Ascending aorta (tissue), 2 donors: ENCODE results near the gene DDX10. TPM values are rescaled to one million over a fixed set of nuclear protein-coding genes. Genes with fewer than 3 reads are reported as not detected.

Experiments
- DNase-seq, 2 donors: peaks; one replicate each; pipeline ENCODE4 v3.0.0-alpha.2; 2019; ENCODE audit warnings: low spot score in 2 of 2
- H3K27ac ChIP-seq, 2 donors: fragments of 200-600 bp; sonication (generic); one replicate each; pipeline ENCODE4 v1.5.1; 2016 to 2017; ENCODE audit warnings: mild to moderate bottlenecking in 1 of 2
- H3K27me3 ChIP-seq: fragments of 200-600 bp; sonication (generic); one replicate; pipeline ENCODE4 v1.5.1; 2017
- H3K36me3 ChIP-seq, 2 donors: fragments of 200-600 bp; sonication (generic); one replicate each; pipeline ENCODE4 v1.5.1; 2016
- H3K4me1 ChIP-seq, 2 donors: fragments of 200-600 bp; sonication (generic); one replicate each; pipeline ENCODE4 v1.5.1; 2016 to 2017; ENCODE audit warnings: mild to moderate bottlenecking in 1 of 2
- H3K4me3 ChIP-seq, 2 donors: fragments of 200-600 bp; sonication (generic); one replicate each; pipeline ENCODE4 v1.5.1; 2016 to 2017; ENCODE audit warnings: mild to moderate bottlenecking in 1 of 2
- H3K9me3 ChIP-seq, 2 donors: fragments of 200-600 bp; sonication (generic); one replicate each; pipeline ENCODE4 v1.5.1; 2016
- intact Hi-C: fragments of 100-400 bp; cut with DNase I; formaldehyde crosslinking; loops from one replicate; pipeline ENCODE4 v1.15.1; 2023
- total RNA-seq: library from RNA; depleted of rRNA; stranded (reverse); fragments of >200 nt; gene quantifications from one replicate; pipeline ENCODE4 v1.1.0, GENCODE V29; 2016
- TF ChIP-seq, protein P1 (sequence below), 3 experiments: fragments of 200-600 bp in 2 of 3; fragments of 450-650 bp in 1 of 3; sonication (generic) in 2 of 3; IDR thresholded peaks; one replicate each; pipeline ENCODE4 v1.5.1; 2016 to 2019; ENCODE audit warnings: antibody characterized with exemption in 3 of 3, mild to moderate bottlenecking in 1 of 3, moderate library complexity in 1 of 3

Gene DDX10
- total RNA-seq, 1 donor from 2014 or later: 21.9 TPM

- Histone ChIP-seq H3K4me1 (no peaks in the 10 kb centered on the region), H3K9me3 (no peaks in the 10 kb centered on the region), H3K27ac (no peak overlapping the region), H3K27me3 (no peaks in the 10 kb centered on the region), H3K4me3 (no peak overlapping the region), H3K36me3 (no peaks in the 10 kb centered on the region)
- DNase-seq: no peak
- intact Hi-C loops: no loop called here
- TF ChIP-seq, protein P1, sequence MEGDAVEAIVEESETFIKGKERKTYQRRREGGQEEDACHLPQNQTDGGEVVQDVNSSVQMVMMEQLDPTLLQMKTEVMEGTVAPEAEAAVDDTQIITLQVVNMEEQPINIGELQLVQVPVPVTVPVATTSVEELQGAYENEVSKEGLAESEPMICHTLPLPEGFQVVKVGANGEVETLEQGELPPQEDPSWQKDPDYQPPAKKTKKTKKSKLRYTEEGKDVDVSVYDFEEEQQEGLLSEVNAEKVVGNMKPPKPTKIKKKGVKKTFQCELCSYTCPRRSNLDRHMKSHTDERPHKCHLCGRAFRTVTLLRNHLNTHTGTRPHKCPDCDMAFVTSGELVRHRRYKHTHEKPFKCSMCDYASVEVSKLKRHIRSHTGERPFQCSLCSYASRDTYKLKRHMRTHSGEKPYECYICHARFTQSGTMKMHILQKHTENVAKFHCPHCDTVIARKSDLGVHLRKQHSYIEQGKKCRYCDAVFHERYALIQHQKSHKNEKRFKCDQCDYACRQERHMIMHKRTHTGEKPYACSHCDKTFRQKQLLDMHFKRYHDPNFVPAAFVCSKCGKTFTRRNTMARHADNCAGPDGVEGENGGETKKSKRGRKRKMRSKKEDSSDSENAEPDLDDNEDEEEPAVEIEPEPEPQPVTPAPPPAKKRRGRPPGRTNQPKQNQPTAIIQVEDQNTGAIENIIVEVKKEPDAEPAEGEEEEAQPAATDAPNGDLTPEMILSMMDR (IDR thresholded peaks at IDR 0.05): no peak
Measured at GRCh38 chr11:108787105-108787504, 122.2 kb downstream of the DDX10 start.

- no peaks in the 10 kb centered on the region for H3K9me3 ChIP-seq
- no peak for DNase-seq
- H3K27me3 ChIP-seq: no peaks in the 10 kb centered on the region
- intact Hi-C loops: no loop called here
- no peak overlapping the region for H3K4me3 ChIP-seq
- no peak overlapping the region for H3K27ac ChIP-seq
- H3K36me3 ChIP-seq: no peaks in the 10 kb centered on the region
- H3K4me1 ChIP-seq: no peaks in the 10 kb centered on the region
- TF ChIP-seq, protein P1 (IDR thresholded peaks at IDR 0.05): peak in 1 of 3 experiments; percentile 16
Measured at GRCh38 chr11:108788565-108789199, 123.8 kb downstream of the DDX10 start.

DNA sequence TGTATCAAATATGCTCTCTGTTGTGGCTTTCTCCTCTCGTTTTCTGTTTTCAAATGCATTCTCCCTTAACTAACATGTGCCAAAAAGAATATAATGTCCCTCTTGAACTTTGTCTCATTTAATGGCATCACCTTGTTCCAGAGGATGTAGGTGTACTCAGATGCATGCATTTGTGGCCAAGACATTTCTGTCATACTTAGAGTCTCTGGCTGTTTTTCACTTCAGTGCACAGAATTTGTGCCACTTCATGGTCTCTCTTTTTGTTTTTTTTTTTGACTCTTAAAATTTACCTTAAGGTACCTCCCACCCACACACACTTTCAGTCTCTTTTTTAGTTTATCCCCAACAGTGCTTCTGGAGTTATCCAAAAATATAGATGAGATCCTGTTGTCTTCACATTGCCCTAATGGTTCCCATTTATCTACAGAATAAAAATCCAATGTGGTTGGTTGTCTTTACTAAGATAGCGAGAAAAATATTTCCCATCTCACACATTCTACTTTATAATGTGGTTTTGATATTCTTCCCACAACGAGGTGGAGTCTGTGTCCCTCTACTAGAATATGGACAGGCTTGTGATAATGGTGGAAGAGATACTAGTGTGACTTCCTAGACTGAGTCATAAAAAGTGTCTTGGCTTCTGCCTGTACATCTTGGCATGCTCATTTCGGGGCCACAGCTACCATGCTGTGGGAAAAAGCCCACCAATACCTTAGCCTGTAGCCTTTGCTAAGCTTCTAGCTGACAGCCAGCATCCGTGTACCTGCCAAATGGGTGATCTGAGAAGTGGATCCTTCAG is 125.8 kb downstream of the DDX10 start:
- H3K27me3 ChIP-seq: no peaks in the 10 kb centered on the region

GRCh38 chr11:108793138-108793537 is 128.3 kb downstream of the DDX10 start:
- Histone ChIP-seq H3K27me3 (no peaks in the 10 kb centered on the region), H3K9me3 (no peaks in the 10 kb centered on the region), H3K4me3 (no peak overlapping the region), H3K36me3 (no peaks in the 10 kb centered on the region), H3K4me1 (no peaks in the 10 kb centered on the region), H3K27ac (no peak overlapping the region)
- no peak for DNase-seq
- intact Hi-C loops: no loop called here
- TF ChIP-seq, protein P1 (IDR thresholded peaks at IDR 0.05): no peak

More for the DNA sequence above, 125.8 kb downstream of the DDX10 start:
- no peaks in the 10 kb centered on the region for H3K36me3 ChIP-seq
- intact Hi-C loops: no loop called here
- no peaks in the 10 kb centered on the region for H3K4me1 ChIP-seq
- H3K27ac ChIP-seq: no peak overlapping the region
- no peak overlapping the region for H3K4me3 ChIP-seq
- no peak for DNase-seq
- TF ChIP-seq, protein P1 (IDR thresholded peaks at IDR 0.05): no peak
- no peaks in the 10 kb centered on the region for H3K9me3 ChIP-seq

GRCh38 chr11:108793611-108794010 is 128.7 kb downstream of the DDX10 start:
- H3K27ac ChIP-seq: no peak overlapping the region
- H3K4me3 ChIP-seq: no peak overlapping the region
- DNase-seq: no peak
- TF ChIP-seq, protein P1 (IDR thresholded peaks at IDR 0.05): no peak
- no peaks in the 10 kb centered on the region for H3K36me3 ChIP-seq
- intact Hi-C loops: no loop called here
- no peaks in the 10 kb centered on the region for H3K27me3 ChIP-seq
- H3K4me1 ChIP-seq: no peaks in the 10 kb centered on the region
- no peaks in the 10 kb centered on the region for H3K9me3 ChIP-seq
